Heart left ventricle (tissue), 16 donors: Measurements from ENCODE around the gene MEOX1. TPM values are rescaled to one million over a fixed set of nuclear protein-coding genes. Genes with fewer than 3 reads are reported as not detected.

Experiments used
- ATAC-seq, 4 donors: fragments of 200-7000 bp; cut with Tn5 transposase; one replicate each; pipeline ENCODE4 v1.9.1; 2020 to 2022; ENCODE audit warnings: moderate library complexity in 4 of 4, mild to moderate bottlenecking in 3 of 4, moderate number of reproducible peaks in 1 of 4
- DNase-seq, 5 donors: peaks; one replicate each; pipeline ENCODE4 v3.0.0-alpha.2; 2020
- H3K27ac ChIP-seq, 12 donors: fragments of 200-600 bp; sonication (generic) in 4 of 12; one replicate each; pipeline versions ENCODE4 v1.5.0 to v1.8.0; 2016 to 2022; ENCODE audit warnings: mild to moderate bottlenecking in 2 of 12
- H3K27me3 ChIP-seq, 9 donors: fragments of 200-600 bp; sonication (generic) in 2 of 9; one replicate each; pipeline versions ENCODE4 v1.5.1 to v1.8.0; 2016 to 2022; ENCODE audit warnings: mild to moderate bottlenecking in 3 of 9
- H3K36me3 ChIP-seq, 9 donors: fragments of 200-600 bp; sonication (generic) in 2 of 9; one replicate each; pipeline versions ENCODE4 v1.5.0 to v1.8.0; 2018 to 2022; ENCODE audit warnings: mild to moderate bottlenecking in 2 of 9
- H3K4me1 ChIP-seq, 12 donors: fragments of 200-600 bp; sonication (generic) in 4 of 12; one replicate each; pipeline versions ENCODE4 v1.5.0 to v1.8.0; 2016 to 2022; ENCODE audit warnings: mild to moderate bottlenecking in 3 of 12
- H3K4me3 ChIP-seq, 12 donors: fragments of 200-600 bp; sonication (generic) in 4 of 12; one replicate each; pipeline versions ENCODE4 v1.5.0 to v1.8.0; 2017 to 2022; ENCODE audit warnings: mild to moderate bottlenecking in 9 of 12, moderate library complexity in 4 of 12
- H3K9me3 ChIP-seq, 12 donors: fragments of 200-600 bp; sonication (generic) in 4 of 12; one replicate each; pipeline versions ENCODE4 v1.5.0 to v1.8.0; 2016 to 2022; ENCODE audit warnings: mild to moderate bottlenecking in 1 of 12
- CTCF ChIP-seq, 12 donors: fragments of 200-600 bp; sonication (generic) in 4 of 12; IDR thresholded peaks; one replicate each; pipeline versions ENCODE4 v1.5.0 to v1.8.0; 2018 to 2022; ENCODE audit warnings: antibody characterized with exemption in 12 of 12, mild to moderate bottlenecking in 5 of 12
- POLR2A ChIP-seq, 2 donors: fragments of 450-650 bp; IDR thresholded peaks; one replicate each; pipeline ENCODE4 v1.6.1; 2017; ENCODE audit warnings: antibody characterized with exemption in 2 of 2, mild to moderate bottlenecking in 2 of 2, moderate library complexity in 2 of 2
- WGBS, 4 donors: extraction: QIAGEN DNeasy Blood & Tissue Kit in 2 of 4; methylation state at CpG; one replicate each; pipeline versions ENCODE4 v1.1.5 to v1.1.7; 2013 to 2018; 5-methylcytosine and 5-hydroxymethylcytosine counted together
- intact Hi-C, 10 donors: fragments of 100-400 bp; cut with DNase I; formaldehyde crosslinking; loops; one replicate each; pipeline versions ENCODE4 v1.11.1 to v1.14.2; 2022
- polyA plus RNA-seq, 2 donors: library from polyadenylated mRNA; stranded (reverse); fragments of 200-250 nt; gene quantifications; one replicate each; pipeline ENCODE4 v1.2.3, GENCODE V29; 2013
- total RNA-seq, 9 donors: library from RNA; depleted of rRNA in 2 of 9; stranded (reverse); fragments of >200 nt in 2 of 9; fragmentation: NEBNext Ultra II Directional in 3 of 9; extraction: Animal tissue kit (Norgen Biotek cat#: 25700) in 3 of 9; gene quantifications; one replicate each; pipeline versions ENCODE4 v1.1.0 to v1.2.4, GENCODE V29; 2016 to 2023
- donor health status: ischemic (EF 13 %, LVEDD 7.1; RV severe dilation, severe dysfunction).
- donor health status: healthy with polysubstance abuse.
- donor health status: DM: no; HTN: yes; CAD: no.
- donor health status: DM: no; HTN: no; CAD: no.
- donor health status: ischemic (EF 25% LVEDD 6.9; RV normal size, moderate dysfunction).
- donor health status: ischemic (EF 25% LVEDD 5.7; RV mildly dilated, moderate dysfunction).
- donor health status: healthy.
- donor health status: DM: yes; HTN: yes; CAD: no.
- donor health status: ischemic (EF 35%, LVEDD 5.7; RV mildly dilated, moderate dysfunction).
- donor health status: nonischemic (EF 11% LVEDD 7.7; RV severe dilation, severe dysfunction).
- donor health status: DM: yes; HTN: yes; CAD: no.
- donor health status: PGD.
- donor health status: ischemic (EF 29% LVEDD 5.4; RV normal size, mild dysfunction).
- donor health status: nonischemic (EF 23%, LVEDD 6.1; RV moderate dilation, normal function).

The MEOX1 gene
- total and polyA plus RNA-seq, 11 donors = 9.7 to 24.0 (median 16.1) TPM

- intact Hi-C loops = no loop called here
- 57 to 72% (median 65%) methylated on average over 8 of the region's 8 CpGs for WGBS, 4 donors
- H3K27me3 ChIP-seq = peaks cover 0 to 8% (median 0%) of the 10 kb centered on the region in 9 donors
- no peak overlapping the region for H3K4me3 ChIP-seq
- no peaks in the 10 kb centered on the region for H3K9me3 ChIP-seq
- TF ChIP-seq CTCF (IDR thresholded peaks at IDR 0.05) (no peak), POLR2A (IDR thresholded peaks at IDR 0.05) (no peak)
- H3K27ac ChIP-seq = peak overlapping the region in 4 of 12 donors; percentile 13 to 25 (median 14)
- peaks cover 0 to 59% (median 35%) of the 10 kb centered on the region in 12 donors for H3K4me1 ChIP-seq
- DNase-seq = no peak
- ATAC-seq = no peak
- no peaks in the 10 kb centered on the region for H3K36me3 ChIP-seq
Measured at GRCh38 chr17:43650471-43650870, 11.3 kb downstream of the MEOX1 start.

- no peaks in the 10 kb centered on the region for H3K9me3 ChIP-seq
- H3K4me1 ChIP-seq = peaks cover 0 to 61% (median 38%) of the 10 kb centered on the region in 12 donors
- DNase-seq (peak in 1 of 5 donors; percentile 20), ATAC-seq (no peak)
- WGBS, 4 donors = 60 to 76% (median 67%) methylated on average over 7 of the region's 7 CpGs
- intact Hi-C loops = loop anchor here in 3 of 10 donors (5.0 kb wide), 1 partner anchor 57 kb away; no protein-coding TSS in a partner anchor
- TF ChIP-seq POLR2A (IDR thresholded peaks at IDR 0.05) (no peak), CTCF (IDR thresholded peaks at IDR 0.05) (no peak)
- peak overlapping the region in 4 of 12 donors; percentile 33 to 97 (median 43) for H3K27ac ChIP-seq
- H3K36me3 ChIP-seq = no peaks in the 10 kb centered on the region
- H3K27me3 ChIP-seq = peaks cover 0 to 10% (median 0%) of the 10 kb centered on the region in 9 donors
- no peak overlapping the region for H3K4me3 ChIP-seq
Measured at GRCh38 chr17:43648916-43649315, 12.8 kb downstream of the MEOX1 start.

DNA sequence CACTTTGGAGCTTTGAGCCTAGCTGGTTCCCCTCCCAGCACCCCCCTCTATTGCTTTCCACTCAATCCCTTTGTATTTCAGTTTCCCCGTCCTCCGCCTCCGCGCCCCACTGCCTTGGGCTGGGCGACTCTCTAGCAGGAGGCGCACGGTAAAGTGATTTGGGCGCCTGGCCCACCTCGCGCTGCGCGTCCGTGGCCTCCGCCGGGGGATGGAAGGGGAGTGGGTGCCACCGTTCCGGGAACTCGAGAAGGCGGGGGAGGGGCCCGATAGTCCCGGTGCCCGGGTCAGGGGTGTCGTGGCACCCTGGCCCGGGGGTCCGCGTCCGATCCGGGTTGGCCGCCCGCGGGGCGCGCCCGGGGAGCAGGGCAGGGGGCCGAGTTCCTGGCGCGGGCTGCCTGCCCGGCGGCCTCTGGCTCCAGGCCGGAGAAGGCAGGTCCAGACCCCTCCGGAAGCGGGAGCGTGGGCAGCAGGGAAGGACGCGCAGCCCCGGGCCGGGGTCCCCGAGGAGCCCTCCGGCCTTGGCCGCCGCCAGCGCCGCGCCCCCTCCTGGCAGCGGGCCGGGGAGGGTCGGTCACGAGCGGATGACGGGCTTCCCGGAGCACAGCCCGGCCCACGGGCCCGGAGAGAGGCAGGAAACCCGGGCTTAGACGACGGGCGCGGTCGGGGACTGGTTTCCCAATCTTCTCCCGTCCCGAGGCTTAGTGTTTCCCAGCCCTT, 15.8 kb downstream of the MEOX1 start:
- Histone ChIP-seq H3K27ac (peak overlapping the region; percentile 81 to 97 (median 90)), H3K4me3 (peak overlapping the region in 11 of 12 donors; percentile 19 to 60 (median 52)), H3K36me3 (no peaks in the 10 kb centered on the region), H3K4me1 (peaks cover 0 to 69% (median 49%) of the 10 kb centered on the region in 12 donors), H3K9me3 (no peaks in the 10 kb centered on the region), H3K27me3 (peaks cover 0 to 10% (median 0%) of the 10 kb centered on the region in 9 donors)
- intact Hi-C loops = loop anchor here in 4 of 10 donors (2.0 to 5.0 kb wide), 3 partner anchors 53 to 67 kb away; no protein-coding TSS in a partner anchor
- DNase-seq (peak; percentile 87 to 91 (median 89)), ATAC-seq (peak; percentile 35 to 88 (median 80))
- 2 to 5% (median 4%) methylated on average over 27 to 72 of the region's 72 CpGs for WGBS, 4 donors
- TF ChIP-seq CTCF (IDR thresholded peaks at IDR 0.05) (peak in 4 of 12 donors; percentile 21 to 45 (median 36)), POLR2A (IDR thresholded peaks at IDR 0.05) (peak in 1 of 2 donors; percentile 51)

GRCh38 chr17:43645450-43645764, 16.3 kb downstream of the MEOX1 start:
- intact Hi-C loops = loop anchor here in 4 of 10 donors (2.0 to 5.0 kb wide), 2 partner anchors 53 kb away; no protein-coding TSS in a partner anchor
- H3K36me3 ChIP-seq = no peaks in the 10 kb centered on the region
- WGBS, 4 donors = 63 to 80% (median 73%) methylated on average over 16 of the region's 16 CpGs
- H3K9me3 ChIP-seq = no peaks in the 10 kb centered on the region
- H3K4me3 ChIP-seq = peak overlapping the region in 11 of 12 donors; percentile 19 to 60 (median 52)
- peaks cover 0 to 10% (median 0%) of the 10 kb centered on the region in 9 donors for H3K27me3 ChIP-seq
- H3K4me1 ChIP-seq = peaks cover 0 to 70% (median 49%) of the 10 kb centered on the region in 12 donors
- DNase-seq (no peak), ATAC-seq (peak in 1 of 4 donors; percentile 4)
- H3K27ac ChIP-seq = peak overlapping the region; percentile 81 to 97 (median 90)
- TF ChIP-seq CTCF (IDR thresholded peaks at IDR 0.05) (no peak), POLR2A (IDR thresholded peaks at IDR 0.05) (no peak)
